ENCODE measurements around the gene SNX15. TPM values are rescaled to one million over a fixed set of nuclear protein-coding genes. Genes with fewer than 3 reads are reported as not detected.
"Not testable (repeated sequence)": the region's sequence is repeated elsewhere in the genome, so short reads cannot be mapped to it uniquely, and the experiment has no call there.

SNX15 gene
- 10 to 100 TPM; 15.4 to 15.9 TPM for total RNA-seq

- Mint-ChIP-seq H3K36me3 (no peaks in the 10 kb centered on the region), H3K4me1 (ENCODE audit: low read depth) (peaks cover 14% of the 10 kb centered on the region), H3K9me3 (no peaks in the 10 kb centered on the region), H3K27ac (peak within 1 kb of the TSS; percentile 86), H3K27me3 (no peaks in the 10 kb centered on the region), H3K4me3 (peak within 1 kb of the TSS; percentile 65)
- intact Hi-C loops (cut with micrococcal nuclease): loop anchor here (1.0 to 5.0 kb wide), 7 partner anchors 13 to 180 kb away; partner anchors contain the start of genes ATG2A, CDCA5, PPP2R5B and ZFPL1
- CTCF ChIA-PET: interaction anchor here (0.7 to 6.9 kb wide), 7 partner anchors 13 to 710 kb away, joined by 3 to 59 read pairs (median 3); partner anchors contain the start of genes ARL2, SAC3D1 and ZNHIT2
- DNase-seq: peak; percentile 95
- POLR2A ChIA-PET: interaction anchor here (1.2 to 1.7 kb wide), 2 partner anchors 13 to 72 kb away, joined by 3 to 7 read pairs; partner anchors contain the start of gene ARL2
Observed at GRCh38 chr11:65027213-65028067, at the start of gene SNX15. SNX15 (plus strand) TSS chr11:65027439; CDS start chr11:65027538, 99 bp downstream.

- H3K36me3 Mint-ChIP-seq; H3K27me3 Mint-ChIP-seq; H3K9me3 Mint-ChIP-seq; POLR2A ChIA-PET; CTCF ChIA-PET; H3K4me3 Mint-ChIP-seq; H3K4me1 Mint-ChIP-seq (ENCODE audit: low read depth); DNase-seq; H3K27ac Mint-ChIP-seq; intact Hi-C loops (cut with micrococcal nuclease): not testable (repeated sequence)
Observed at GRCh38 chr11:64983339-64983738, 43.9 kb upstream of the SNX15 start.

GRCh38 chr11:64987998-64988854 is 39.0 kb upstream of the SNX15 start:
- Mint-ChIP-seq H3K9me3 (no peaks in the 10 kb centered on the region), H3K4me1 (ENCODE audit: low read depth) (peaks cover 13% of the 10 kb centered on the region), H3K36me3 (no peaks in the 10 kb centered on the region), H3K27ac (no peak overlapping the region), H3K4me3 (no peak overlapping the region), H3K27me3 (peaks cover 2% of the 10 kb centered on the region)
- CTCF ChIA-PET: interaction anchor here (1.0 kb wide), 1 partner anchor 26 kb away, joined by 3 read pairs; the partner anchor contains the start of gene ARL2
- POLR2A ChIA-PET: no interaction called here
- intact Hi-C loops (cut with micrococcal nuclease): no loop called here
- no peak for DNase-seq

GRCh38 chr11:64989416-64989815 is 37.8 kb upstream of the SNX15 start:
- peak overlapping the region; percentile 8 for H3K27ac Mint-ChIP-seq
- intact Hi-C loops (cut with micrococcal nuclease): no loop called here
- POLR2A ChIA-PET: no interaction called here
- DNase-seq: no peak
- CTCF ChIA-PET: no interaction called here
- H3K36me3 Mint-ChIP-seq: no peaks in the 10 kb centered on the region
- H3K4me1 Mint-ChIP-seq (ENCODE audit: low read depth): peaks cover 13% of the 10 kb centered on the region
- H3K9me3 Mint-ChIP-seq: no peaks in the 10 kb centered on the region
- H3K4me3 Mint-ChIP-seq: no peak overlapping the region
- peaks cover 2% of the 10 kb centered on the region for H3K27me3 Mint-ChIP-seq

GRCh38 chr11:64990222-64990923 is 36.9 kb upstream of the SNX15 start:
- Mint-ChIP-seq H3K4me1 (ENCODE audit: low read depth) (peaks cover 13% of the 10 kb centered on the region), H3K9me3 (no peaks in the 10 kb centered on the region), H3K36me3 (no peaks in the 10 kb centered on the region), H3K27me3 (no peaks in the 10 kb centered on the region), H3K4me3 (no peak overlapping the region), H3K27ac (no peak overlapping the region)
- ChIA-PET CTCF (no interaction called here), POLR2A (no interaction called here)
- intact Hi-C loops (cut with micrococcal nuclease): no loop called here
- no peak for DNase-seq

- Mint-ChIP-seq H3K27ac (no peak overlapping the region), H3K9me3 (no peaks in the 10 kb centered on the region), H3K36me3 (no peaks in the 10 kb centered on the region), H3K4me3 (no peak overlapping the region), H3K27me3 (no peaks in the 10 kb centered on the region), H3K4me1 (ENCODE audit: low read depth) (peaks cover 20% of the 10 kb centered on the region)
- no peak for DNase-seq
- POLR2A ChIA-PET: no interaction called here
- CTCF ChIA-PET: no interaction called here
- intact Hi-C loops (cut with micrococcal nuclease): no loop called here
Observed at GRCh38 chr11:64994318-64994717, 32.9 kb upstream of the SNX15 start.

- DNase-seq: no peak
- H3K27me3 Mint-ChIP-seq: no peaks in the 10 kb centered on the region
- H3K36me3 Mint-ChIP-seq: no peaks in the 10 kb centered on the region
- H3K27ac Mint-ChIP-seq: no peak overlapping the region
- intact Hi-C loops (cut with micrococcal nuclease): no loop called here
- H3K4me3 Mint-ChIP-seq: no peak overlapping the region
- ChIA-PET POLR2A (no interaction called here), CTCF (interaction anchor here (1.2 to 5.9 kb wide), 2 partner anchors 17 to 50 kb away, joined by 3 to 31 read pairs; partner anchors contain the start of gene ARL2)
- H3K4me1 Mint-ChIP-seq (ENCODE audit: low read depth): peaks cover 13% of the 10 kb centered on the region
- no peaks in the 10 kb centered on the region for H3K9me3 Mint-ChIP-seq
Observed at GRCh38 chr11:64996327-64996709, 30.9 kb upstream of the SNX15 start.

GRCh38 chr11:64996710-64997380 is 30.4 kb upstream of the SNX15 start, which contains the start of gene BATF2:
BATF2 (minus strand) TSS chr11:64996971; CDS start chr11:64996914, 57 bp downstream.
- POLR2A ChIA-PET: no interaction called here
- CTCF ChIA-PET: interaction anchor here (1.2 to 5.9 kb wide), 2 partner anchors 17 to 50 kb away, joined by 3 to 31 read pairs; partner anchors contain the start of gene ARL2
- peak; percentile 20 for DNase-seq
- Mint-ChIP-seq H3K27me3 (no peaks in the 10 kb centered on the region), H3K9me3 (no peaks in the 10 kb centered on the region), H3K36me3 (no peaks in the 10 kb centered on the region), H3K27ac (no peak within 1 kb of the TSS), H3K4me1 (ENCODE audit: low read depth) (peaks cover 13% of the 10 kb centered on the region), H3K4me3 (no peak within 1 kb of the TSS)
- intact Hi-C loops (cut with micrococcal nuclease): no loop called here

- Mint-ChIP-seq H3K27me3 (no peaks in the 10 kb centered on the region), H3K27ac (peak overlapping the region; percentile 66), H3K36me3 (no peaks in the 10 kb centered on the region), H3K4me1 (ENCODE audit: low read depth) (peaks cover 13% of the 10 kb centered on the region), H3K4me3 (peak overlapping the region; percentile 8), H3K9me3 (no peaks in the 10 kb centered on the region)
- peak; percentile 39 for DNase-seq
- ChIA-PET POLR2A (no interaction called here), CTCF (interaction anchor here (0.6 to 5.9 kb wide), 3 partner anchors 15 to 80 kb away, joined by 3 to 31 read pairs (median 4); partner anchors contain the start of genes ARL2 and MAJIN)
- intact Hi-C loops (cut with micrococcal nuclease): no loop called here
Observed at GRCh38 chr11:64998141-64998540, 29.1 kb upstream of the SNX15 start.

- intact Hi-C loops (cut with micrococcal nuclease): no loop called here
- Mint-ChIP-seq H3K36me3 (no peaks in the 10 kb centered on the region), H3K4me1 (ENCODE audit: low read depth) (peaks cover 13% of the 10 kb centered on the region), H3K27ac (peak overlapping the region; percentile 66), H3K4me3 (peak overlapping the region; percentile 8), H3K9me3 (no peaks in the 10 kb centered on the region), H3K27me3 (no peaks in the 10 kb centered on the region)
- ChIA-PET POLR2A (interaction anchor here (1.2 kb wide), 1 partner anchor 221 kb away, joined by 3 read pairs; the partner anchor contains the start of gene SF1), CTCF (interaction anchor here (0.7 to 5.9 kb wide), 2 partner anchors 15 to 27 kb away, joined by 3 to 31 read pairs; partner anchors contain the start of genes ARL2 and MAJIN)
- peak; percentile 15 for DNase-seq
Observed at GRCh38 chr11:64998690-64999431, 28.4 kb upstream of the SNX15 start.
